PC-3 (cell line): ENCODE results near the gene AMN. TPM values are rescaled to one million over a fixed set of nuclear protein-coding genes. Genes with fewer than 3 reads are reported as not detected.

Experiments used
- ATAC-seq: fragments of 200-7000 bp; cut with Tn5 transposase; 2 replicates; pipeline ENCODE4 v1.9.1; 2020; ENCODE audit warnings: mild to moderate bottlenecking, moderate library complexity
- BruUV-seq: library from RNA; stranded (reverse); fragments of 400-500 nt; replicated peaks from 2 replicates; lab custom pipeline; 2021; lab: Mats Ljungman, UMichigan
- CTCF ChIA-PET: fragments of 300-600 bp; sonication (Branson Sonifier 250); formaldehyde crosslinking; loops from one replicate; lab custom pipeline; 2022; ENCODE audit warnings: antibody characterized with exemption; lab: Charles Lee
- POLR2A ChIA-PET: fragments of 300-600 bp; sonication (Branson Sonifier 250); formaldehyde crosslinking; loops from one replicate; lab custom pipeline; 2022; ENCODE audit warnings: antibody characterized with exemption; ENCODE audit not compliant: unreplicated experiment; lab: Charles Lee
- DNase-seq: peaks from one replicate; pipeline ENCODE4 v3.0.0-alpha.2; 2015
- H2AFZ ChIP-seq: fragments of 300-600 bp; sonication (generic); 2 replicates; pipeline ENCODE4 v1.6.0; 2016; ENCODE audit warnings: antibody characterized with exemption, low read length
- H3F3A ChIP-seq: fragments of 300-600 bp; sonication (generic); one replicate; pipeline ENCODE4 v1.6.0; 2017; ENCODE audit warnings: antibody characterized with exemption, low read length, control low read depth, mild to moderate bottlenecking; ENCODE audit not compliant: unreplicated experiment
- H3K27ac ChIP-seq: fragments of 300-600 bp; sonication (generic); 2 replicates; pipeline ENCODE4 v1.5.1; 2016; ENCODE audit warnings: mild to moderate bottlenecking, low read length
- H3K27me3 ChIP-seq: fragments of 300-600 bp; sonication (generic); 2 replicates; pipeline ENCODE4 v1.6.1; 2016; ENCODE audit warnings: low read length, mixed read lengths
- H3K36me3 ChIP-seq: fragments of 300-600 bp; sonication (generic); 2 replicates; pipeline ENCODE4 v1.6.1; 2016; ENCODE audit warnings: low read depth, mixed run types, low read length, mixed read lengths
- H3K4me1 ChIP-seq: fragments of 300-600 bp; sonication (generic); 2 replicates; pipeline ENCODE4 v1.5.1; 2016; ENCODE audit warnings: low read length; ENCODE audit not compliant: insufficient read depth
- H3K4me2 ChIP-seq: fragments of 300-600 bp; sonication (generic); 2 replicates; pipeline ENCODE4 v1.6.0; 2016; ENCODE audit warnings: low read length
- H3K4me3 ChIP-seq: fragments of 300-600 bp; sonication (generic); 2 replicates; pipeline ENCODE4 v1.5.1; 2016; ENCODE audit warnings: mild to moderate bottlenecking, low read length, mixed read lengths
- H3K79me2 ChIP-seq: fragments of 300-600 bp; sonication (generic); 2 replicates; pipeline ENCODE4 v1.6.1; 2017; ENCODE audit warnings: low read length, mixed read lengths
- H3K9ac ChIP-seq: fragments of 300-600 bp; sonication (generic); 2 replicates; pipeline ENCODE4 v1.6.0; 2016; ENCODE audit warnings: mild to moderate bottlenecking, low read length
- H3K9me2 ChIP-seq: fragments of 300-600 bp; sonication (generic); replicated peaks from 2 replicates; pipeline ENCODE4 v1.6.1; 2016; ENCODE audit warnings: mixed run types, low read length, mixed read lengths
- H3K9me3 ChIP-seq: fragments of 300-600 bp; sonication (generic); 2 replicates; pipeline ENCODE4 v1.6.1; 2016; ENCODE audit warnings: low read length, mixed read lengths
- H4K20me1 ChIP-seq: fragments of 300-600 bp; sonication (generic); 2 replicates; pipeline ENCODE4 v1.6.1; 2016; ENCODE audit warnings: low read length, mixed read lengths
- CTCF ChIP-seq: fragments of 300-600 bp; sonication (generic); conservative IDR thresholded peaks from 2 replicates; pipeline ENCODE4 v1.5.1; 2017; ENCODE audit warnings: antibody characterized with exemption, low read depth, mild to moderate bottlenecking, low read length
- EZH2 ChIP-seq: fragments of 300-600 bp; sonication (generic); IDR thresholded peaks from one replicate; pipeline ENCODE4 v1.6.1; 2017; ENCODE audit warnings: antibody characterized with exemption, mild to moderate bottlenecking, low read length; ENCODE audit not compliant: unreplicated experiment
- EZH2phosphoT487 ChIP-seq: fragments of 300-600 bp; sonication (generic); IDR thresholded peaks from 2 replicates; pipeline ENCODE4 v1.6.1; 2018; ENCODE audit warnings: mild to moderate bottlenecking, antibody characterized with exemption, low read length, borderline replicate concordance
- intact Hi-C: fragments of 100-400 bp; cut with micrococcal nuclease; formaldehyde crosslinking; loops from 2 replicates; pipeline ENCODE4 v1.9.0; 2023
- total RNA-seq: library from RNA; depleted of rRNA; stranded (reverse); fragments of >200 nt; gene quantifications from 2 replicates; pipeline ENCODE4 v1.2.3, GENCODE V29; 2014

Gene AMN
- total RNA-seq, 1 experiment from 2014 or later = not detected

DNA sequence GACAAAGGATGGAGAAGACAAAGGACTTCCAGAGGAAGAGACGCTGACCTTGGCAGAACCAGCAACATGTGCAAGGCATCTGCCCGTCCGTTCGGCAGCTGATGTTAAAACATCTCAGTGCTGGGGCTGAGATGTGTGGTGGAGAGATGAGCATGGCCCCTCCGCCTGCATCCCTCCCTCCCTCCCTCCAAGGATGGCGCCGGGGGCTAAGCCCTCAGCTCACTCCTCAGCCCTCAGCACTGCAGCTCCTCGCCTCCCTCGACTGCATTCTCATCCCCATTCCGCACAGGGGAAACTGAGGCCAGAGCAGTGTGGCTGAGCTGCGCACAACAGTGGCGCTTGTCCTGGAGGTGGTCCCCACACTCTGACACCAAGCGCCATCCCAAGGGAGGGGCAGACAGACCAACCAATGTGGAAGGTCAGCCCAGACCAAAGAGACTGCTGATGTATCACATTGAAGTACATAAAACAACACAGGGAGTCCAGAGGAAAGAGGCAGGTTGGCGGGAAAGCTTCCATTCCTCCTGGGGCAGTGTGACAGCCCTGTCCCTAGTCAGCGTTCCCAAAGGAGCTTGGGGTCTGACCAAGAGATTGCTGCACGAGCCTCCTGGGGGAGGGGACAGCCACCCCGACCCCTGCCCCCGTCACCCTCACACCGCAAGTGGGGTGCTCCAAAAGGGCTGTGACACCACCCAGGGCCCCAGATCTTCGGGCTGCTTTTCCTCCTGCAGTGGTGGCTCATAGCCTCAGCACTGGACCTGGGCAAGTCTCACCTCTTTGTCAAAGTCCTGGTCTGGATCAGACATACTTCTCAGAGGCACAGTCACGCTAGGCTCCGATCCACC, 15.1 kb downstream of the AMN start:
- no peak for ATAC-seq
- no peaks in the 10 kb centered on the region for H3K4me1 ChIP-seq
- H3K79me2 ChIP-seq = no peaks in the 10 kb centered on the region
- no peak overlapping the region for H3K4me2 ChIP-seq
- no peaks in the 10 kb centered on the region for H3K27me3 ChIP-seq
- H2AFZ ChIP-seq = no peak overlapping the region
- no peak for DNase-seq
- BruUV-seq = no TSS peak
- ChIA-PET POLR2A (no interaction called here), CTCF (no interaction called here)
- peaks cover 11% of the 10 kb centered on the region for H3K36me3 ChIP-seq
- H4K20me1 ChIP-seq = no peaks in the 10 kb centered on the region
- H3K9me3 ChIP-seq = no peaks in the 10 kb centered on the region
- H3K4me3 ChIP-seq = no peak overlapping the region
- H3K9ac ChIP-seq = no peak overlapping the region
- TF ChIP-seq EZH2phosphoT487 (no peak), CTCF (no peak), EZH2 (no peak)
- H3F3A ChIP-seq = no peaks in the 10 kb centered on the region
- intact Hi-C loops = no loop called here
- no peak overlapping the region for H3K27ac ChIP-seq
- no peaks in the 10 kb centered on the region for H3K9me2 ChIP-seq

DNA sequence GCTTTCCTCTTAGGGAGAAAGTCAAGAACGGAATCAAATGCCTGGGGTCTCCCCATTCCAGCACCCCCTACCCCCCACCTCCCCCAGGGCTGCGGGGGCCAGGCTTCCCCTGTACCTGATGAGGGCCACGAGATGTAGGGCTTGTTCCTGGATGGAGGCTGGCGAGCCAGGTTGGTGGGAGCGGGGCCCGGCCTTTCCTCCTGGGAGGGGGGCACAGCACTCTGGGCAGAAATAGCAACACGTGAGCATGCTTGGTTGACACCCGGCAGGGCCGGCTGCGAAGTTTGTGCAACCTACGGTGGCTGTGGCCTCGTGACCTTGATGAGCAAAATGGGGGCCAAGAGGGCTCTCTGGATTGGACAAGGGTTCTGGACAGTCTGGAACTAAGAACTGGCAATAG, 15.7 kb downstream of the AMN start:
- no TSS peak for BruUV-seq
- H3K9ac ChIP-seq = no peak overlapping the region
- H4K20me1 ChIP-seq = no peaks in the 10 kb centered on the region
- TF ChIP-seq CTCF (no peak), EZH2phosphoT487 (no peak), EZH2 (no peak)
- intact Hi-C loops = no loop called here
- no peak for ATAC-seq
- H3K4me1 ChIP-seq = no peaks in the 10 kb centered on the region
- peaks cover 11% of the 10 kb centered on the region for H3K36me3 ChIP-seq
- ChIA-PET POLR2A (no interaction called here), CTCF (no interaction called here)
- no peaks in the 10 kb centered on the region for H3K9me2 ChIP-seq
- H3K4me2 ChIP-seq = no peak overlapping the region
- no peaks in the 10 kb centered on the region for H3K27me3 ChIP-seq
- no peaks in the 10 kb centered on the region for H3K79me2 ChIP-seq
- H3F3A ChIP-seq = no peaks in the 10 kb centered on the region
- no peak for DNase-seq
- no peaks in the 10 kb centered on the region for H3K9me3 ChIP-seq
- no peak overlapping the region for H3K27ac ChIP-seq
- H3K4me3 ChIP-seq = no peak overlapping the region
- no peak overlapping the region for H2AFZ ChIP-seq

- Histone ChIP-seq H2AFZ (no peak overlapping the region), H3K9ac (no peak overlapping the region)
- POLR2A ChIA-PET = no interaction called here
Measured at GRCh38 chr14:102939329-102939728, 16.9 kb downstream of the AMN start.

More at GRCh38 chr14:102939329-102939728, 16.9 kb downstream of the AMN start:
- Histone ChIP-seq H3K9me2 (no peaks in the 10 kb centered on the region), H3K79me2 (no peaks in the 10 kb centered on the region), H3K4me1 (no peaks in the 10 kb centered on the region), H3K27ac (no peak overlapping the region), H3K9me3 (no peaks in the 10 kb centered on the region), H3F3A (no peaks in the 10 kb centered on the region), H3K4me3 (no peak overlapping the region), H3K36me3 (peaks cover 22% of the 10 kb centered on the region), H4K20me1 (no peaks in the 10 kb centered on the region), H3K27me3 (no peaks in the 10 kb centered on the region), H3K4me2 (no peak overlapping the region)
- ATAC-seq (no peak), DNase-seq (no peak)
- TF ChIP-seq CTCF = no peak
- CTCF ChIA-PET = no interaction called here
- no TSS peak for BruUV-seq
- intact Hi-C loops = no loop called here
